Mesodermal cell (in vitro differentiated cells): ENCODE data around the gene LITAFD.

ENCODE experiments used
- H3K27ac ChIP-seq: 2 replicates; pipeline ENCODE4 v1.7.0; 2013; ENCODE audit warnings: mild to moderate bottlenecking, low read depth, low read length, moderate library complexity; ENCODE audit not compliant: severe bottlenecking
- H3K36me3 ChIP-seq: 2 replicates; pipeline ENCODE4 v1.7.1; 2013; ENCODE audit warnings: mild to moderate bottlenecking, low read length, moderate library complexity; ENCODE audit not compliant: control insufficient read depth, insufficient read depth
- H3K4me1 ChIP-seq: one replicate; pipeline ENCODE4 v1.7.1; 2013; ENCODE audit warnings: mild to moderate bottlenecking, low read length; ENCODE audit not compliant: insufficient read depth, control insufficient read depth, poor library complexity, severe bottlenecking
- H3K4me3 ChIP-seq: 2 replicates; pipeline ENCODE4 v1.7.0; 2013; ENCODE audit warnings: low read length, control low read depth, mild to moderate bottlenecking; ENCODE audit not compliant: insufficient read depth, poor library complexity, severe bottlenecking; ENCODE audit errors: extremely low read depth
- H3K9me3 ChIP-seq: 2 replicates; pipeline ENCODE4 v1.7.1; 2013; ENCODE audit warnings: mild to moderate bottlenecking, low read length, moderate library complexity; ENCODE audit not compliant: control insufficient read depth
- WGBS, 2 experiments: methylation state at CpG; one replicate each; pipeline ENCODE4 v1.1.5; 2013; ENCODE audit warnings: missing lambda C conversion rate in 2 of 2; ENCODE audit not compliant: insufficient coverage in 2 of 2; 5-methylcytosine and 5-hydroxymethylcytosine counted together

LITAFD gene

GRCh38 chr16:8924214-8924613 is 42.1 kb downstream of the LITAFD start:
- Histone ChIP-seq H3K4me3 (no peak overlapping the region), H3K4me1 (peaks cover 3% of the 10 kb centered on the region), H3K27ac (no peak overlapping the region), H3K36me3 (peaks cover 95% of the 10 kb centered on the region), H3K9me3 (no peaks in the 10 kb centered on the region)
- 91 to 95% methylated on average over 3 to 4 of the region's 4 CpGs for WGBS, 2 experiments

DNA sequence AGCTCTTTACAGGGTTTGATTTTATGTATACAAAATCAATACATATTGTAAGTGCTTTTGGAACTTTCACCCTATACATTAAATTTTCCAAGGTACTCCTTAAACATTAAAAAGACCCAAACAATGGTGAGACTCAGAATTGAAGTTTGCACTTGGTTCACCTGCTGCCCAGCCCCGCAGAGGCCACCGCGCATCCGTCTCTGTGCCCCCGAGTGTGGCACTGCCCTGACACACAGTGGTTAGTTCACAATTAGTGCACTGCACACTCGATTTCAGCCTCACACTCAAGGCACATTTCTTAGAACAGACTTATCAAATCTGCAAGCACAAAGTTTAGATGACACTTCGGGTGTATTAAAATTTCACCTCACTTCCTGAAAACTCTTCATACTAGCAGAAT is 43.3 kb downstream of the LITAFD start:
- Histone ChIP-seq H3K36me3 (peaks cover 94% of the 10 kb centered on the region), H3K4me3 (no peak overlapping the region), H3K27ac (no peak overlapping the region), H3K9me3 (no peaks in the 10 kb centered on the region), H3K4me1 (peaks cover 3% of the 10 kb centered on the region)
- WGBS, 2 experiments = 94 to 96% methylated on average over 6 to 7 of the region's 7 CpGs

DNA sequence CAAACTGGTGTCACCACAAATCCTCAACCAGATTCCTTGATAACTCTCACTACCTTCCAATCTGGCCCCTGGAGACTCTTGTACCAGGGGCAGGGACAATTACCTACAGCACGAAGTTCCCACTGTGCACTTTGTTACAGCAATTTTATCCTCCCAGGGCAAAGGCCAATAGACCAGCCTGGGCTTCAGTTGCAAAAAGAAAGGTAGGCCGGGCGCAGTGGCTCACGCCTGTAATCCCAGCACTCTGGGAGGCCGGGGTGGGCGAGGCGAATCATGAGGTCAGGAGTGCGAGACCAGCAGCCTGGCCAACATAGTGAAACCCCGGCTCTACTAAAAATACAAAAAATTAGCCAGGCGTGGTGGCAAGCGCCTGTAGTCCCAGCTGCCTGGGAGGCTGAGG is 44.7 kb downstream of the LITAFD start:
- Histone ChIP-seq H3K9me3 (no peaks in the 10 kb centered on the region), H3K4me1 (no peaks in the 10 kb centered on the region), H3K36me3 (peaks cover 80% of the 10 kb centered on the region), H3K4me3 (no peak overlapping the region), H3K27ac (no peak overlapping the region)
- 97 to 99% methylated on average over 9 to 10 of the region's 11 CpGs for whole genome bisulfite sequencing, 2 experiments

DNA sequence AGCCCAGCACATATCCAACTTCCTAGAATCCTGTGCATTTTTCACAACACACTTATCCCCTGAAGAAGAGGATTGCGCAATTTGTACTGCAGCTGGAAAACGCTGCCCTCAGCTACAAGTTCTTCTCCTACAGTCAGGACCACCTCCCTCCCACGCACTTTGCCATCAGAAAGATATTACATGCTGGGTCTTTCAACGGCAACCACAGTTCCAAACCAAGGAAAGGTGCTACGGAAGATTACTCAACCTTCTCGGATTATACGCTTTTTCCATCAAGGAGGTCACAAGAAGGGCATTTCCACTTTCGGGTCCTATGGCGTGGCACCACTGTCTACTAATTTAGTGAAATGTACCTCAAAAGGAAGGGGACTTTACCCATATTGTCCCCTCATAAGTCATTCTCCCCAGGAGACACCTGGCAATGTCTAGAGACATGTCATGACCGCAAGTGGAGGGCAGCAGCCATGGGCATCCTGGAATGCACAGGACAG is 46.4 kb downstream of the LITAFD start:
- peaks cover 63% of the 10 kb centered on the region for H3K36me3 ChIP-seq
- H3K9me3 ChIP-seq = no peaks in the 10 kb centered on the region
- 97 to 98% methylated on average over 9 to 10 of the region's 10 CpGs for WGBS, 2 experiments
- no peak overlapping the region for H3K4me3 ChIP-seq
- H3K27ac ChIP-seq = no peak overlapping the region
- no peaks in the 10 kb centered on the region for H3K4me1 ChIP-seq

GRCh38 chr16:8929086-8929748 is 47.1 kb downstream of the LITAFD start:
- no peak overlapping the region for H3K27ac ChIP-seq
- H3K36me3 ChIP-seq = peaks cover 57% of the 10 kb centered on the region
- no peaks in the 10 kb centered on the region for H3K9me3 ChIP-seq
- 92% methylated on average over 16 to 17 of the region's 17 CpGs for WGBS, 2 experiments
- no peaks in the 10 kb centered on the region for H3K4me1 ChIP-seq
- no peak overlapping the region for H3K4me3 ChIP-seq

DNA sequence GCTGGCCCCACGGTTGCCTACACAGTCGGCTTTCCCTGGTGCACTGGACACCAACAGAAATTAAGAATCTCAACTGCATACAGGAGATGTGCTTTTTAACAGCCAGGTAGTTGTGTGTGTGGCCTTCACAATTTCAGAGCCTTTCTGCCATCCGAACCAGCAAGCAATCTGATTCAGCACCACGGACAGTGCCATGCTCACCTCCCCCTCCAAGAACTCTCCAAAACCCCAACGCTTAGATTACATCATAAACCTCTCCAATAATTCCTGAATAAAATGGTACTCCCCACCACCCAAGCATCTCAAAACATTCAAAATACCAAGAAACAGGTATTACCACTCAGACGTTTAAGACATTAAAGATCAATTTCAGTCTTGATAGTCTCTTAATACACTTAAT is 49.7 kb downstream of the LITAFD start:
- Histone ChIP-seq H3K4me3 (no peak overlapping the region), H3K4me1 (no peaks in the 10 kb centered on the region), H3K27ac (no peak overlapping the region), H3K36me3 (peaks cover 34% of the 10 kb centered on the region), H3K9me3 (no peaks in the 10 kb centered on the region)
- WGBS, 2 experiments = 62 to 83% methylated on average over 3 to 4 of the region's 6 CpGs

GRCh38 chr16:8934601-8935000 is 52.5 kb downstream of the LITAFD start:
- Histone ChIP-seq H3K27ac (no peak overlapping the region), H3K4me1 (no peaks in the 10 kb centered on the region), H3K36me3 (peaks cover 7% of the 10 kb centered on the region), H3K4me3 (no peak overlapping the region), H3K9me3 (no peaks in the 10 kb centered on the region)
- WGBS, 2 experiments = 87 to 90% methylated on average over 2 to 3 of the region's 6 CpGs
